ENCODE data around the gene SPATA9. TPM values are rescaled to one million over a fixed set of nuclear protein-coding genes. Genes with fewer than 3 reads are reported as not detected.

Gene SPATA9
- total and polyA plus RNA-seq, 2 of the 8 experiments (the other 6 are each of a cell fraction or from before 2014, with no cell fraction given), result not detected

GRCh38 chr5:95626701-95627100, 56.1 kb downstream of the SPATA9 start (continued):
- no peak for TF ChIP-seq CHD7 (IDR thresholded peaks at IDR 0.05; ENCODE audit: insufficient replicate concordance, low read length)
- TF ChIP-seq RNF2 (IDR thresholded peaks at IDR 0.05; ENCODE audit: borderline replicate concordance, low read depth, low read length, missing control alignments, poor library complexity, severe bottlenecking), result no peak
- no peak for TF ChIP-seq SIX5 (IDR thresholded peaks at IDR 0.05; ENCODE audit: low read depth, low read length)
- TF ChIP-seq NRF1 (IDR thresholded peaks at IDR 0.05; ENCODE audit: low read depth, low read length), result no peak
- no peak for TF ChIP-seq GABPA (IDR thresholded peaks at IDR 0.05; ENCODE audit: borderline replicate concordance, insufficient read depth, low read length)
- no peak for TF ChIP-seq RXRA (IDR thresholded peaks at IDR 0.05; ENCODE audit: insufficient read depth, low read depth, low read length)
- no peak for TF ChIP-seq KDM1A (IDR thresholded peaks at IDR 0.05; ENCODE audit: borderline replicate concordance, low read length)
- TF ChIP-seq RFX5 (IDR thresholded peaks at IDR 0.05; ENCODE audit: borderline replicate concordance, low read depth, low read length), result no peak
- no peak for TF ChIP-seq CBX8 (IDR thresholded peaks at IDR 0.05; ENCODE audit: borderline replicate concordance, low read depth, low read length)
- TF ChIP-seq SP1 (IDR thresholded peaks at IDR 0.05; ENCODE audit: low read depth, low read length), result no peak
- TF ChIP-seq SAP30 (IDR thresholded peaks at IDR 0.05; ENCODE audit: insufficient read depth, insufficient replicate concordance, low read length), result no peak
